ENCODE data around the gene GPRC5C. TPM values are rescaled to one million over a fixed set of nuclear protein-coding genes. Genes with fewer than 3 reads are reported as not detected.

GPRC5C gene
- total and polyA plus RNA-seq, 2 donors (not counting 3 experiments of a cell fraction or from before 2014, with no cell fraction given) = not detected

DNA sequence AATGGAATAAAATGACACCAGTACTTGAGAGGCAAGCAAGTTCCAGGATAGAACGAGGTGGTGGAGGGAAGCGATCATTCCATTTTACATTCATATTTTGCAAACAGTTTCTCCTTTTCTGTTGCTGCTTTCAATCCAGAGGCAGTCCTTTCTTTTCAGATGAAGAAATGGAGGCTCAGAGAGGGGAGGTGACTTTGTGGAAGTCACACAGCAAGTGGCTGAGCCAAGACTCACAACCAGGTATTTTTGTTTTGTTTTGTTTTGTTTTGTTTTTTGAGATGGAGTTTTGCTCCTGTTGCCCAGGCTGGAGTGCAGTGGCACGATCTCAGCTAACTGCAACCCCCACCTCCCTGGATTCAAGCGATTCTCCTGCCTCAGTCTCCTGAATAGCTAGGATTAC, 35.3 kb upstream of the GPRC5C start:
- ChIA-PET CTCF (interaction anchor here (0.7 kb wide), 1 partner anchor 19 kb away, joined by 3 read pairs; no protein-coding TSS in a partner anchor), POLR2A (no interaction called here)
- dilution Hi-C loops (cut with MboI; ENCODE audit: extremely low pct_ligation_motif_present, low sequenced_read_pairs) = no loop called here
- TF ChIP-seq FOS (IDR thresholded peaks at IDR 0.05; ENCODE audit: borderline replicate concordance, insufficient read depth, low read length) (no peak), POLR2AphosphoS5 (IDR thresholded peaks at IDR 0.05; ENCODE audit: insufficient read depth, low read depth, low read length) (no peak), MYC (IDR thresholded peaks at IDR 0.05; ENCODE audit: low read depth, low read length) (no peak), GATA2 (IDR thresholded peaks at IDR 0.05; ENCODE audit: insufficient read depth, insufficient read length, low read depth, low read length) (no peak), POLR2A (IDR thresholded peaks at IDR 0.05; ENCODE audit: low read depth, low read length) (no peak), JUN (IDR thresholded peaks at IDR 0.05; ENCODE audit: borderline replicate concordance, insufficient read depth, insufficient read length, low read depth) (no peak), EZH2 (IDR thresholded peaks at IDR 0.05; ENCODE audit: borderline replicate concordance, low read depth, low read length, severe bottlenecking) (no peak)
- TF ChIP-seq, protein P1, sequence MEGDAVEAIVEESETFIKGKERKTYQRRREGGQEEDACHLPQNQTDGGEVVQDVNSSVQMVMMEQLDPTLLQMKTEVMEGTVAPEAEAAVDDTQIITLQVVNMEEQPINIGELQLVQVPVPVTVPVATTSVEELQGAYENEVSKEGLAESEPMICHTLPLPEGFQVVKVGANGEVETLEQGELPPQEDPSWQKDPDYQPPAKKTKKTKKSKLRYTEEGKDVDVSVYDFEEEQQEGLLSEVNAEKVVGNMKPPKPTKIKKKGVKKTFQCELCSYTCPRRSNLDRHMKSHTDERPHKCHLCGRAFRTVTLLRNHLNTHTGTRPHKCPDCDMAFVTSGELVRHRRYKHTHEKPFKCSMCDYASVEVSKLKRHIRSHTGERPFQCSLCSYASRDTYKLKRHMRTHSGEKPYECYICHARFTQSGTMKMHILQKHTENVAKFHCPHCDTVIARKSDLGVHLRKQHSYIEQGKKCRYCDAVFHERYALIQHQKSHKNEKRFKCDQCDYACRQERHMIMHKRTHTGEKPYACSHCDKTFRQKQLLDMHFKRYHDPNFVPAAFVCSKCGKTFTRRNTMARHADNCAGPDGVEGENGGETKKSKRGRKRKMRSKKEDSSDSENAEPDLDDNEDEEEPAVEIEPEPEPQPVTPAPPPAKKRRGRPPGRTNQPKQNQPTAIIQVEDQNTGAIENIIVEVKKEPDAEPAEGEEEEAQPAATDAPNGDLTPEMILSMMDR (IDR thresholded peaks at IDR 0.05; ENCODE audit: extremely low read depth in 1 of 2, insufficient read depth in 1 of 2, low read depth in 1 of 2, low read length in 2 of 2) = no peak
- TF ChIP-seq, protein P2, sequence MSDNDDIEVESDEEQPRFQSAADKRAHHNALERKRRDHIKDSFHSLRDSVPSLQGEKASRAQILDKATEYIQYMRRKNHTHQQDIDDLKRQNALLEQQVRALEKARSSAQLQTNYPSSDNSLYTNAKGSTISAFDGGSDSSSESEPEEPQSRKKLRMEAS (IDR thresholded peaks at IDR 0.05; ENCODE audit: insufficient read depth, insufficient read length) = no peak
- H3K9ac ChIP-seq (replicated peaks; ENCODE audit: extremely low read depth, insufficient read depth, low read length) = no peak overlapping the region
- intact Hi-C loops (cut with micrococcal nuclease) = no loop called here
- H3K79me2 ChIP-seq (ENCODE audit: control insufficient read depth, insufficient read depth, low read length) = no peaks in the 10 kb centered on the region
- no peaks in the 10 kb centered on the region for H3K36me3 ChIP-seq (ENCODE audit: control insufficient read depth in 2 of 2, extremely low read depth in 1 of 2, insufficient read depth in 2 of 2, low read length in 2 of 2)
- H4K20me1 ChIP-seq (replicated peaks; ENCODE audit: control insufficient read depth, extremely low read depth, insufficient read depth, low read length) = no peaks in the 10 kb centered on the region
- H3K27me3 ChIP-seq (ENCODE audit: control insufficient read depth in 2 of 2, insufficient read depth in 2 of 2, low read length in 2 of 2) = no peaks in the 10 kb centered on the region
- no TSS peak for BruUV-seq (replicated peaks)
- DNase-seq (ENCODE audit: low read depth, low spot score) (no peak), FAIRE-seq (no peak)
- no peak overlapping the region for H2AFZ ChIP-seq (ENCODE audit: low read depth, low read length)
- H3K27ac ChIP-seq (ENCODE audit: insufficient read depth, low read depth, low read length) = no peak overlapping the region
- no peak overlapping the region for H3K4me3 ChIP-seq (replicated peaks in 1 of 3; ENCODE audit: insufficient read depth in 1 of 3, low read depth in 1 of 3, low read length in 3 of 3)
- no peaks in the 10 kb centered on the region for H3K9me3 ChIP-seq (replicated peaks; ENCODE audit: control insufficient read depth, insufficient read depth, low read length)
- H3K4me1 ChIP-seq (ENCODE audit: control insufficient read depth, extremely low read depth, insufficient read depth, low read length) = no peaks in the 10 kb centered on the region
- H3K4me2 ChIP-seq (ENCODE audit: insufficient read depth, low read length) = no peak overlapping the region
- no peaks in the 10 kb centered on the region for H3K9me1 ChIP-seq (replicated peaks; ENCODE audit: control insufficient read depth, extremely low read depth, insufficient read depth, low read length)
